B cell (primary cell): ENCODE measurements around the gene PRKCH. TPM values are rescaled to one million over a fixed set of nuclear protein-coding genes. Genes with fewer than 3 reads are reported as not detected.

Experiments
- ATAC-seq: fragments of 200-7000 bp; cut with Tn5 transposase; one replicate; pipeline ENCODE4 v1.10.0; 2021; ENCODE audit warnings: low read depth, mild to moderate bottlenecking, moderate number of reproducible peaks, moderate library complexity
- CTCF ChIA-PET: fragments of 350-600 bp; sonication (Branson Sonifier 250); formaldehyde crosslinking; loops from one replicate; lab custom pipeline; 2021; ENCODE audit warnings: antibody characterized with exemption, inconsistent platforms; lab: Charles Lee
- POLR2A ChIA-PET: fragments of 350-600 bp; sonication (Branson Sonifier 250); formaldehyde crosslinking; loops from one replicate; lab custom pipeline; 2021; ENCODE audit warnings: antibody characterized with exemption; lab: Charles Lee
- DNase-seq: peaks from one replicate; pipeline ENCODE4 v3.0.0; 2013
- H2AFZ ChIP-seq: 2 replicates; pipeline ENCODE4 v1.6.1; 2012; ENCODE audit warnings: mild to moderate bottlenecking, low read depth, low read length; ENCODE audit not compliant: insufficient read depth, poor library complexity, severe bottlenecking
- H3K27ac ChIP-seq, 2 donors: 1 replicate in 1 of 2; 2 replicates in 1 of 2; pipeline ENCODE4 v1.5.1; 2012 to 2013; ENCODE audit warnings: low read length in 2 of 2, mild to moderate bottlenecking in 2 of 2, moderate library complexity in 1 of 2
- H3K27me3 ChIP-seq, 4 experiments: fragments of 200-600 bp in 1 of 4; sonication (generic) in 1 of 4; replicated peaks in 1 of 4; 1 replicate in 2 of 4; 2 replicates in 2 of 4; pipeline versions ENCODE4 v1.6.1 to v1.7.0; 2013 to 2016; ENCODE audit warnings: low read length in 3 of 4, mild to moderate bottlenecking in 2 of 4, mixed read lengths in 1 of 4, moderate library complexity in 1 of 4; ENCODE audit not compliant: insufficient read depth in 4 of 4, control insufficient read depth in 3 of 4; ENCODE audit errors: control extremely low read depth in 1 of 4
- H3K36me3 ChIP-seq, 2 experiments: replicated peaks in 1 of 2; 1 replicate in 1 of 2; 2 replicates in 1 of 2; pipeline versions ENCODE4 v1.6.1 to v1.7.1; 2013; ENCODE audit warnings: low read length in 1 of 2; ENCODE audit not compliant: insufficient read depth in 2 of 2, control insufficient read depth in 1 of 2; ENCODE audit errors: control extremely low read depth in 1 of 2, extremely low read depth in 1 of 2
- H3K4me1 ChIP-seq, 2 donors: fragments of 200-600 bp in 1 of 2; sonication (generic) in 1 of 2; 1 replicate in 1 of 2; 2 replicates in 1 of 2; pipeline versions ENCODE4 v1.5.1 to v1.6.1; 2013 to 2017; ENCODE audit warnings: low read length in 2 of 2; ENCODE audit not compliant: control insufficient read depth in 2 of 2, insufficient read depth in 2 of 2
- H3K4me2 ChIP-seq: replicated peaks from 2 replicates; pipeline ENCODE3; 2012; ENCODE audit warnings: mild to moderate bottlenecking, low read depth, low read length; ENCODE audit not compliant: poor library complexity, severe bottlenecking
- H3K4me3 ChIP-seq, 5 experiments: fragments of 200-600 bp in 1 of 5; sonication (generic) in 1 of 5; 1 replicate in 3 of 5; 2 replicates in 2 of 5; pipeline versions ENCODE4 v1.5.1 to v1.7.0; 2011 to 2016; ENCODE audit warnings: low read length in 4 of 5, mild to moderate bottlenecking in 4 of 5, low read depth in 2 of 5, control low read depth in 1 of 5, moderate library complexity in 1 of 5; ENCODE audit not compliant: insufficient read depth in 1 of 5; ENCODE audit errors: control extremely low read depth in 1 of 5, extremely low read depth in 1 of 5
- H3K79me2 ChIP-seq: fragments of 200-600 bp; sonication (generic); one replicate; pipeline ENCODE4 v1.6.0; 2016; ENCODE audit warnings: low read length; ENCODE audit not compliant: control insufficient read depth, insufficient read depth
- H3K9ac ChIP-seq: fragments of 200-600 bp; sonication (generic); 2 replicates; pipeline ENCODE4 v1.6.1; 2017; ENCODE audit warnings: mild to moderate bottlenecking, low read length, moderate library complexity
- H3K9me3 ChIP-seq, 3 donors: one replicate each; pipeline versions ENCODE4 v1.6.1 to v1.7.1; 2013; ENCODE audit warnings: low read length in 2 of 3; ENCODE audit not compliant: control insufficient read depth in 2 of 3, insufficient read depth in 1 of 3; ENCODE audit errors: control extremely low read depth in 1 of 3
- H4K20me1 ChIP-seq: 2 replicates; pipeline ENCODE4 v1.6.0; 2012; ENCODE audit warnings: mild to moderate bottlenecking, low read length; ENCODE audit not compliant: insufficient read depth, control insufficient read depth, poor library complexity, severe bottlenecking
- H3K27ac Mint-ChIP-seq: one replicate; pipeline ENCODE4 v1.8.0; 2021; ENCODE audit warnings: mixed read lengths
- H3K27me3 Mint-ChIP-seq: one replicate; pipeline ENCODE4 v1.8.0; 2021; ENCODE audit warnings: mixed read lengths
- H3K4me1 Mint-ChIP-seq: one replicate; pipeline ENCODE4 v1.8.0; 2021; ENCODE audit warnings: mixed read lengths
- H3K4me3 Mint-ChIP-seq: one replicate; pipeline ENCODE4 v1.8.0; 2021; ENCODE audit warnings: mixed read lengths
- H3K9me3 Mint-ChIP-seq: one replicate; pipeline ENCODE4 v1.8.0; 2022; ENCODE audit warnings: mixed read lengths; ENCODE audit not compliant: insufficient read depth
- CTCF ChIP-seq: fragments of 200-600 bp; IDR thresholded peaks from one replicate; pipeline ENCODE4 v1.8.0; 2022; ENCODE audit warnings: antibody characterized with exemption, mild to moderate bottlenecking
- EZH2 ChIP-seq: IDR thresholded peaks from 2 replicates; pipeline ENCODE4 v1.6.1; 2012; ENCODE audit warnings: borderline replicate concordance, low read depth, mild to moderate bottlenecking, moderate library complexity, low read length; ENCODE audit not compliant: insufficient read depth, poor library complexity, severe bottlenecking
- WGBS: methylation state at CpG from one replicate; pipeline ENCODE4 v1.1.5; 2013; ENCODE audit warnings: missing lambda C conversion rate; ENCODE audit not compliant: insufficient coverage; 5-methylcytosine and 5-hydroxymethylcytosine counted together
- intact Hi-C: fragments of 100-400 bp; cut with micrococcal nuclease; formaldehyde crosslinking; loops from one replicate; pipeline ENCODE4 v1.10.0; 2022
- polyA plus RNA-seq: library from polyadenylated mRNA; depleted of rRNA; stranded (reverse); fragments of >200 nt; gene quantifications from 2 replicates; pipeline ENCODE4 v1.2.3, GENCODE V29; 2012
- total RNA-seq, 2 donors: library from RNA; stranded (reverse); fragments of 120-200 nt in 1 of 2; gene quantifications; 1 replicate in 1 of 2; 2 replicates in 1 of 2; pipeline versions ENCODE4 v1.2.3 to v1.2.4, GENCODE V29; 2013 to 2022

Gene PRKCH
- total and polyA plus RNA-seq, 2 donors (not counting 1 experiment from before 2014, with no cell fraction given): 2.0 to 5.0 TPM

GRCh38 chr14:61584331-61584741, 263.0 kb downstream of the PRKCH start:
- ChIA-PET POLR2A (no interaction called here), CTCF (no interaction called here)
- Mint-ChIP-seq H3K4me1 (peaks cover 25% of the 10 kb centered on the region), H3K4me3 (no peak overlapping the region), H3K27me3 (no peaks in the 10 kb centered on the region), H3K27ac (no peak overlapping the region), H3K9me3 (no peaks in the 10 kb centered on the region)
- Histone ChIP-seq H3K27ac (no peak overlapping the region), H3K4me2 (no peak overlapping the region), H3K4me1 (peaks cover 3 to 7% of the 10 kb centered on the region in 2 donors), H3K36me3 (no peaks in the 10 kb centered on the region), H3K9ac (no peak overlapping the region), H3K4me3 (no peak overlapping the region), H3K79me2 (no peaks in the 10 kb centered on the region), H4K20me1 (no peaks in the 10 kb centered on the region), H2AFZ (no peak overlapping the region), H3K27me3 (no peaks in the 10 kb centered on the region), H3K9me3 (no peaks in the 10 kb centered on the region)
- intact Hi-C loops: no loop called here
- WGBS: 86% methylated on average over 3 of the region's 3 CpGs
- DNase-seq: no peak
- no peak for ATAC-seq
- TF ChIP-seq EZH2: no peak

DNA sequence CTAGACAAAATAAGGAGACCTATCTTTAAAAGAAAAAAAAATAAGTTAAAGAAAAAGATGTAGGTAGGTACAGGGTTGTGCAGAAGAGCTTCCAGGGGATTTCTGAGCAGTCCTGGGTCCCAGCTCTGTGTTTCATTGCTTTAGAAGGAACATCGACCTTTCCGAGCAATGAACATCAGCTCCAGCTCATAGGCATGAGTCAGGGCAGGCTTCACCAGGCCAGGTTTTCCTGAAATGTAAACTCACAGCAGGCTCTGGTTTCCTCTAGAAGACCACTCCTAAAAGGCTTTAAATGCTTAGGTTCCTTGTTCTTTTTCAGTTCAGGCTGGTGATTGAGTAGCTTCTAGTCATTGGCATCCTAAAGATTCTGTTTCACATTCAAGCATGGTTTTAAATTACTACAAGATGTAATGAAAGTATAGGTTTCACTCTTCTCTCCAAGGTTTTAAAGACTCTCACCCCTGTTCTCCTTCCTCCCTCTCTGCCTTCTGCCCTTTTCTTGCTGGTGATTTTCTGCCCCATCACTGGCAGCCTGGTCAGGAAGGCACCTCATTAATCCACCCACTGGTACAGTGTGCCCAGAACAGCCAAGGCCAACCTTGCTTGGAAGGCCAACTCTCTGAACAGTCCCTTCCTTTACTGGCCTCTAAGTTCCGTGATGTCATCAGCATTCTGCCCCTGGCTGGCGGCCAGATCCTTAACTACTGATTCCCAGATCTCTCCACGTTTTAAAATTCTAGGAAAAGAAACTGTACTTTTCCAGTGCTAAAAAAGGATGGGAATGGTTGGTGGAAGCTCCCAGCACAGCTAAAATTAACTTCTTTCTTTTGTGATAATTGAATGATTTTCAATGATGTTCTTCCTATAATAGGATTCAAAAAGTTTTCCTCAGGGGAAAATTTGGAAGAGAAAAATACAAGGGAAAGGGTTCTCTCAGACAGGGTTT, 264.5 kb downstream of the PRKCH start:
- Histone ChIP-seq H3K4me3 (no peak overlapping the region), H3K27ac (no peak overlapping the region), H2AFZ (no peak overlapping the region), H3K9me3 (no peaks in the 10 kb centered on the region), H4K20me1 (no peaks in the 10 kb centered on the region), H3K27me3 (no peaks in the 10 kb centered on the region), H3K4me1 (peaks cover 13 to 18% of the 10 kb centered on the region in 2 donors), H3K4me2 (no peak overlapping the region), H3K79me2 (no peaks in the 10 kb centered on the region), H3K36me3 (no peaks in the 10 kb centered on the region), H3K9ac (no peak overlapping the region)
- CTCF ChIA-PET: interaction anchor here (0.8 kb wide), 1 partner anchor 13 kb away, joined by 3 read pairs; no protein-coding TSS in a partner anchor
- no peaks in the 10 kb centered on the region for H3K27me3 Mint-ChIP-seq
- H3K27ac Mint-ChIP-seq: peak overlapping the region; percentile 21
- ATAC-seq: no peak
- intact Hi-C loops: no loop called here
- 100% methylated on average over 2 of the region's 5 CpGs for WGBS
- no peaks in the 10 kb centered on the region for H3K9me3 Mint-ChIP-seq
- H3K4me1 Mint-ChIP-seq: peaks cover 35% of the 10 kb centered on the region
- no peak overlapping the region for H3K4me3 Mint-ChIP-seq
- no peak for DNase-seq
- POLR2A ChIA-PET: interaction anchor here (0.7 kb wide), 1 partner anchor 449 kb away, joined by 3 read pairs; no protein-coding TSS in a partner anchor
- TF ChIP-seq EZH2 (no peak), CTCF (no peak)
